Measurements from ENCODE around the gene CCNH.

- TF ChIP-seq CTCF (conservative IDR thresholded peaks at IDR 0.05; ENCODE audit: low read depth, low read length) (no peak), EZH2 (IDR thresholded peaks at IDR 0.05; ENCODE audit: borderline replicate concordance, low read depth, low read length, poor library complexity, severe bottlenecking) (no peak)
Measured at GRCh38 chr5:87382224-87382623, 30.5 kb downstream of the CCNH start.
